ENCODE data around the gene MINAR1.

Gene MINAR1, protein sequence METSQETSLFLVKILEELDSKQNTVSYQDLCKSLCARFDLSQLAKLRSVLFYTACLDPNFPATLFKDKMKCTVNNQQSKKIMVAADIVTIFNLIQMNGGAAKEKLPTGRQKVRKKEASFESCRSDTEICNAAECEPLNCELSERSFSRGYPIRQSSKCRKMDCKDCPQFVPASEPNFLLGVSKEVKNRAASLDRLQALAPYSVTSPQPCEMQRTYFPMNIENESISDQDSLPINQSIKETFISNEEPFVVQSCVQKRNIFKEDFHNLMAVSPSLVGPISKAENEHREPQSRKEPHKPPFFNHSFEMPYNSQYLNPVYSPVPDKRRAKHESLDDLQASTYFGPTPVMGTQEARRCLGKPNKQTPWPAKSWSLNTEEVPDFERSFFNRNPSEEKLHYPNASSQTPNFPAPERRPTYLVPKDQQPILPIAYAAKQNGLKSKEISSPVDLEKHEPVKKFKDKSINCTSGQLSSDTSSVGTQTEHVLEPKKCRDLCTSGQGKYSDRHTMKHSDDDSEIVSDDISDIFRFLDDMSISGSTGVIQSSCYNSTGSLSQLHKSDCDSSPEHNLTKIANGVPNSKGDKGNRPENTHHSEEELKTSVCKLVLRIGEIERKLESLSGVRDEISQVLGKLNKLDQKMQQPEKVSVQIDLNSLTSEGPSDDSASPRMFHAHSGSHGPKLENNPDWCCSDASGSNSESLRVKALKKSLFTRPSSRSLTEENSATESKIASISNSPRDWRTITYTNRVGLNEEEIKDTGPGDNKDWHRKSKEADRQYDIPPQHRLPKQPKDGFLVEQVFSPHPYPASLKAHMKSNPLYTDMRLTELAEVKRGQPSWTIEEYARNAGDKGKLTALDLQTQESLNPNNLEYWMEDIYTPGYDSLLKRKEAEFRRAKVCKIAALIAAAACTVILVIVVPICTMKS

DNA sequence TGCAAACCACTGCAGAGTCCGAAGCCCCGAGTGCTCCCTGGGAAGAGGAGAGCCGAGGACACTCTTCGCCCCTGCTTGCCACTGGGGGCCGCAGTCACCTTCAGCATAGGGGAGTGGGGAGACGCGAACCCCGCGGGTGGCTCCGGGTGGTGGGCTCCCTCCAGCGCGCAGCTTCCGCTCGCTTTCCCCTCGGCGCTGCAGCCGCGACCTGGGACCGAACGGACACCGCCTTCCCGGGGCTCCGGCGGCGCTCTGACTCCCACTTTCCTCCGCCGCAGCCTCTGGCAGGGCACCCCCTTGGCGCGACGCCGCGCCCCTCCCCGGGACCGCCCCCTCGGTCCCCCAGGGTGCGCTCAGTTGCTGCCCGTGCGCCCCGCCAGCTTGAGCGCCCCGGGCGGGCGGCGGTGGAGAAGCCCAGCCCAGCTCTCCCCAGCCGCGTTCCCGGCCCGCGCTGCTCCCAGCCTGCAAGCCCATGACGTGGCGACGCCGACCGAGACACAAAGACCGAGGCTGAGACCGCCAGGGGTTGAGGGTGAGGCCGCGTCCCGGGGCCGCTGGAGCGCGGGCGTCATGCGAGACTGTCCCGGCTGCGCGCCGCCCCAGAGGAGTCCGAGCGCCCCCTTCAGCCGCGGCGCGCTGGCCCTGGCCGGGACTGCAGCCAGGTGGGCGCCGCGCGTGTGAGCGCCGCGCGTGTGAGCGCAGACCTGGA is at the start of gene MINAR1:
TSS of gene MINAR1 (plus strand) at position 701 of the 709 bp plus-strand sequence. CDS start 23,812 bp downstream, outside the sequence.
- H3K4me3 ChIP-seq: peak within 1 kb of the TSS; percentile 77
- H3K27ac ChIP-seq: no peak within 1 kb of the TSS
- TF ChIP-seq, protein P1, sequence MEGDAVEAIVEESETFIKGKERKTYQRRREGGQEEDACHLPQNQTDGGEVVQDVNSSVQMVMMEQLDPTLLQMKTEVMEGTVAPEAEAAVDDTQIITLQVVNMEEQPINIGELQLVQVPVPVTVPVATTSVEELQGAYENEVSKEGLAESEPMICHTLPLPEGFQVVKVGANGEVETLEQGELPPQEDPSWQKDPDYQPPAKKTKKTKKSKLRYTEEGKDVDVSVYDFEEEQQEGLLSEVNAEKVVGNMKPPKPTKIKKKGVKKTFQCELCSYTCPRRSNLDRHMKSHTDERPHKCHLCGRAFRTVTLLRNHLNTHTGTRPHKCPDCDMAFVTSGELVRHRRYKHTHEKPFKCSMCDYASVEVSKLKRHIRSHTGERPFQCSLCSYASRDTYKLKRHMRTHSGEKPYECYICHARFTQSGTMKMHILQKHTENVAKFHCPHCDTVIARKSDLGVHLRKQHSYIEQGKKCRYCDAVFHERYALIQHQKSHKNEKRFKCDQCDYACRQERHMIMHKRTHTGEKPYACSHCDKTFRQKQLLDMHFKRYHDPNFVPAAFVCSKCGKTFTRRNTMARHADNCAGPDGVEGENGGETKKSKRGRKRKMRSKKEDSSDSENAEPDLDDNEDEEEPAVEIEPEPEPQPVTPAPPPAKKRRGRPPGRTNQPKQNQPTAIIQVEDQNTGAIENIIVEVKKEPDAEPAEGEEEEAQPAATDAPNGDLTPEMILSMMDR (IDR thresholded peaks at IDR 0.05): no peak
- no peak for DNase-seq (ENCODE audit: low spot score)

DNA sequence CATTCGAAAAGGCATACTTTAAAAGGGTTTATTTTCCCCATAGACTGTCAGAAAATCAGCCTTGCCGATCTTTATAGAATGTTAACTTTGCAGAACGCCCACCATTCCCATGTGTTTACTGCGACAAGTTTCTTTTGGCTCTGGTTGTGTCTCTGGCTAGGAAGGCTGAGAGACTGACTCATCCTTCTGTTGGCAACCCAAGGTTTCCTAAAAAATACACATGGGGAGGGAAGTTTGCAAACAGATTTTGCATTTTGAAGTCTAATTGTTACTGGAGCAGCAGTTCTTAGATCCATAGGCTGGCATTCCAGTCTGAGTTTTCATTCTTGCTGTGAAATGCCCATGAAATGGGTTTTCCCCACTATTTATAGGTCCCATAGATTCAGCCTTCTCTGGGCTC is 37.9 kb upstream of the MINAR1 start:
- Histone ChIP-seq H3K4me3 (no peak overlapping the region), H3K27ac (peak overlapping the region in 1 of 2 donors; percentile 57)
- DNase-seq (ENCODE audit: low spot score): no peak
- TF ChIP-seq, protein P1 (IDR thresholded peaks at IDR 0.05): no peak

DNA sequence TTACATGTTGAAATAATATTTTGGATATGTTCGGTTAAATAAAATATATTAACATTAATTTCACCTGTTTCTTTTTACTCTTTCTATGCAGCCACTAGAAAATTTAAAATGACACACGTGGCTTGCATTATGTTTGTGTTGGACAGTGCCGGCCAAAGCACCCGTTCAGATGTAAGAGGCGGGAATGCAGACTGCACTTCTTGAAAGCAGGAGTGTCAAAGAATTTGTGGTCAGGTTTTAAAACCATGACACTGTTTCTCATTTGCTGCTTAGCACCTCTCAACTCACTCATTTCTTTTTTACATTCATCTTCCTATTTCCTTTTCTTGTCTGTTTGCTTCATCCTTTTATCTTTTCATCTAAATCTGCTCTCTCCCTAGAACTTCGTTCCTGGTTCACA is 35.3 kb upstream of the MINAR1 start:
- Histone ChIP-seq H3K4me3 (no peak overlapping the region), H3K27ac (no peak overlapping the region)
- DNase-seq (ENCODE audit: low spot score): no peak
- TF ChIP-seq, protein P1 (IDR thresholded peaks at IDR 0.05): no peak

DNA sequence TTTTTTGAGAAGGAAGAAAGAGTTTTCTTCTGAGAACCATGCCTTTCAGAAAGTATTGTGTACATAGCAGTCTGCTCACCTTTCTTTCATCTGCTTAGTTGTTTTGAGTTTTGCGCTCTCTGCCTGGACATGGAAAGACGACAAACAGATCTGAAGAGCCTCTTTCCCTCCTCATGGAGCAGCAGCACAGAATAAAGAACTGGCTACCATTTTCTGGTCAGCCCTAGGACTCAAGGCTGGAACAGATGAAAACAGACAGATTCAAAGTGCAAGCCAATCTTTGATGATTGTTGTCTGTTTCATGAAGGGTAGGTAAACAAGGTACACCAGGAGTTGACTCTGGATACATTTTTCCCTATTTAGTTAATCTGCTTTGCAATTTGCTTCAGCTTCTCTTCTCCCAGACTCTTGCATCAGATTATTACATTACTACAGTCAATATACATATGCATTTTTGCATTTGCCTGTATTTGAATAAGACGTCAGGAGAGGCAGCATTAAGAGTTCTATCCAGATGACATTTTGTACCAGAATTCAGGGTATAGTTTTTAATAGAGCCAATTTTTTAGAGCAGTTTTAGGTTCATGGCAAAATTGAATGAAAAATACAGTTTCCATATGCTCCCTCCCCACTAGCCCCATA is 34.7 kb upstream of the MINAR1 start:
- no peak overlapping the region for H3K27ac ChIP-seq
- DNase-seq (ENCODE audit: low spot score): no peak
- H3K4me3 ChIP-seq: no peak overlapping the region
- TF ChIP-seq, protein P1 (IDR thresholded peaks at IDR 0.05): no peak

DNA sequence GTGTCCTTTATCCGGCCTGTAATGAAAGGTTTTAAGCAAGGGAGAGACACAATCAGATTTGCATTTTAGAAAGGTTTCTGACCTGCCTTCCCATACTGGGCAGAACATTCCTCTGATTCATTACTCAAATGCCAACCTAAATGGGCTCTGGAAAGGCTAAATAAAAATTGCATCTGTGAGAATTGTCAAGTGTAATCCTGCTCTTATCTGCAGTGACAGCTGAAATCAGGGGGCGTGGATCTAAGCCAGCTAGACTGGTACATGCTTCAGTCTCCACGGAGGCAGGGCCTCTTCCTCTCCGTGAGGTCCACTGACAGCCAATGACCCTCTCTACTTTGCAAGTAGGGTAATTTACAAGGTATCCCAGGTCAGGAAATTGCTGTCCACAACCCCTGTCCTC is 32.5 kb upstream of the MINAR1 start:
- DNase-seq (ENCODE audit: low spot score): no peak
- TF ChIP-seq, protein P1 (IDR thresholded peaks at IDR 0.05): no peak
- Histone ChIP-seq H3K27ac (no peak overlapping the region), H3K4me3 (no peak overlapping the region)

DNA sequence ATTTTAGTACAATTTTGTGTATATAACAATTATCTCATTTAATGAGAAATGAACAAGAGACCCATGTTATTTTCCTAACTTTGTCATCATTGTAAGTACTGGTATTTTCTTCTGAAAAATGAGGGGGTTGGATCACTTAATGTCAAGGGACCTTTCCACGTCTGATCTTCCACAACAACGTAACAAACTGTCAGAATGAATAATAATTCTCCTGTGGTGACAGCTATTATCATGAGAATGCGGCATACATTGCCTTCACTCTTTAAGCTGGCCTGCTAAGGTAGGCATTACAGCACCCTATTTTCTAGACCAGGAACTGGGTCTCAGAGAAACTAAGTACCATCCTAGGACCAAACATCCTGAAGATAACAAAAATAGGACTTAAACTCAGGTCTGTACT is 31.5 kb upstream of the MINAR1 start:
- DNase-seq (ENCODE audit: low spot score): no peak
- H3K4me3 ChIP-seq: no peak overlapping the region
- no peak overlapping the region for H3K27ac ChIP-seq
- TF ChIP-seq, protein P1 (IDR thresholded peaks at IDR 0.05): no peak

Data from coronary artery (tissue), 2 donors.